BJ (cell line): ENCODE measurements around the gene RIPOR1. TPM values are rescaled to one million over a fixed set of nuclear protein-coding genes. Genes with fewer than 3 reads are reported as not detected.
A peak's percentile ranks its signal among the peaks of the same experiment; 100 is the strongest.

Experiments used
- CTCF ChIA-PET: fragments of 350-600 bp; formaldehyde crosslinking; extraction: SDS; loops from one replicate; lab custom pipeline; 2021; ENCODE audit warnings: antibody characterized with exemption, inconsistent platforms; lab: Yijun Ruan, JAX
- POLR2A ChIA-PET: fragments of 300-600 bp; sonication (Branson Sonifier 250); formaldehyde crosslinking; extraction: SDS; loops from one replicate; lab custom pipeline; 2021; ENCODE audit warnings: antibody characterized with exemption; lab: Charles Lee
- DNase-seq: peaks from one replicate; pipeline ENCODE4 v3.0.0-alpha.2; 2011; ENCODE audit warnings: low read depth
- H3K27me3 ChIP-seq: 2 replicates; pipeline ENCODE4 v1.6.0; 2011; ENCODE audit warnings: low read length; ENCODE audit not compliant: control insufficient read depth, insufficient read depth
- H3K36me3 ChIP-seq: 2 replicates; pipeline ENCODE4 v1.5.1; 2011; ENCODE audit warnings: low read length; ENCODE audit not compliant: control insufficient read depth, insufficient read depth
- H3K4me3 ChIP-seq: 2 replicates; pipeline ENCODE4 v1.5.1; 2011; ENCODE audit warnings: low read depth, mild to moderate bottlenecking, control low read depth, low read length
- polyA minus RNA-seq: library from RNA; depleted of rRNA, polyadenylated mRNA; stranded (reverse); fragments of >200 nt; gene quantifications from 2 replicates; pipeline ENCODE4 v1.2.3, GENCODE V29; 2011; rRNA and poly(A)+ RNA removed
- polyA plus RNA-seq: library from polyadenylated mRNA; depleted of rRNA; stranded (reverse); fragments of >200 nt; gene quantifications from 2 replicates; pipeline ENCODE4 v1.2.3, GENCODE V29; 2011; rRNA removed
- TF ChIP-seq, protein P1 (sequence below): IDR thresholded peaks from 2 replicates; pipeline ENCODE4 v1.5.1; 2011; ENCODE audit warnings: low read depth, mild to moderate bottlenecking, control low read depth, inconsistent platforms, low read length, moderate library complexity; ENCODE audit not compliant: insufficient read depth

Gene RIPOR1
- polyA plus RNA-seq (7.4 and 12.7 TPM in 2 replicates), polyA minus RNA-seq (14.6 and 27.2 TPM in 2 replicates)

GRCh38 chr16:67528222-67528869 is at the start of gene RIPOR1:
Gene RIPOR1, plus strand, starts transcription at chr16:67528829. Its CDS starts 9,618 bp downstream, at chr16:67538447.
- no peak for DNase-seq
- TF ChIP-seq, protein P1, sequence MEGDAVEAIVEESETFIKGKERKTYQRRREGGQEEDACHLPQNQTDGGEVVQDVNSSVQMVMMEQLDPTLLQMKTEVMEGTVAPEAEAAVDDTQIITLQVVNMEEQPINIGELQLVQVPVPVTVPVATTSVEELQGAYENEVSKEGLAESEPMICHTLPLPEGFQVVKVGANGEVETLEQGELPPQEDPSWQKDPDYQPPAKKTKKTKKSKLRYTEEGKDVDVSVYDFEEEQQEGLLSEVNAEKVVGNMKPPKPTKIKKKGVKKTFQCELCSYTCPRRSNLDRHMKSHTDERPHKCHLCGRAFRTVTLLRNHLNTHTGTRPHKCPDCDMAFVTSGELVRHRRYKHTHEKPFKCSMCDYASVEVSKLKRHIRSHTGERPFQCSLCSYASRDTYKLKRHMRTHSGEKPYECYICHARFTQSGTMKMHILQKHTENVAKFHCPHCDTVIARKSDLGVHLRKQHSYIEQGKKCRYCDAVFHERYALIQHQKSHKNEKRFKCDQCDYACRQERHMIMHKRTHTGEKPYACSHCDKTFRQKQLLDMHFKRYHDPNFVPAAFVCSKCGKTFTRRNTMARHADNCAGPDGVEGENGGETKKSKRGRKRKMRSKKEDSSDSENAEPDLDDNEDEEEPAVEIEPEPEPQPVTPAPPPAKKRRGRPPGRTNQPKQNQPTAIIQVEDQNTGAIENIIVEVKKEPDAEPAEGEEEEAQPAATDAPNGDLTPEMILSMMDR = peak; percentile 12; the same call in 1 of the 2 replicates
- Histone ChIP-seq H3K27me3 (no peaks in the 10 kb centered on the region), H3K4me3 (peak within 1 kb of the TSS; percentile 77), H3K36me3 (no peaks in the 10 kb centered on the region)
- CTCF ChIA-PET = interaction anchor here (0.7 to 2.9 kb wide), 5 partner anchors 14 to 139 kb away, joined by 5 to 15 read pairs (median 6); partner anchors contain the start of genes C16orf86, CARMIL2, CTCF and ENKD1
- POLR2A ChIA-PET = no interaction called here

GRCh38 chr16:67480833-67481560 is 47.6 kb upstream of the RIPOR1 start, which contains the start of gene ATP6V0D1:
Gene ATP6V0D1, minus strand, starts transcription at chr16:67481157. Its CDS starts 71 bp downstream, at chr16:67481086.
- no peaks in the 10 kb centered on the region for H3K36me3 ChIP-seq
- POLR2A ChIA-PET = interaction anchor here (0.7 kb wide), 1 partner anchor 13 kb away, joined by 3 read pairs; no protein-coding TSS in a partner anchor
- TF ChIP-seq, protein P1 = peak; percentile 87
- DNase-seq = peak; percentile 89
- no peaks in the 10 kb centered on the region for H3K27me3 ChIP-seq
- CTCF ChIA-PET = interaction anchor here (0.6 to 8.8 kb wide), 35 partner anchors 9 to 220 kb away, joined by 3 to 63 read pairs (median 4); partner anchors contain the start of genes C16orf86, CARMIL2, CTCF and ENKD1
- H3K4me3 ChIP-seq = peak within 1 kb of the TSS; percentile 86

- peak overlapping the region; percentile 47 for H3K4me3 ChIP-seq
- DNase-seq = no peak
- no peaks in the 10 kb centered on the region for H3K27me3 ChIP-seq
- CTCF ChIA-PET = interaction anchor here (0.6 to 8.8 kb wide), 29 partner anchors 9 to 221 kb away, joined by 3 to 63 read pairs (median 4); partner anchors contain the start of genes C16orf86, CARMIL2, CTCF and ENKD1
- POLR2A ChIA-PET = interaction anchor here (0.7 kb wide), 1 partner anchor 14 kb away, joined by 3 read pairs; no protein-coding TSS in a partner anchor
- H3K36me3 ChIP-seq = no peaks in the 10 kb centered on the region
- TF ChIP-seq, protein P1 = no peak
Observed at GRCh38 chr16:67481561-67482232, 46.9 kb upstream of the RIPOR1 start.

DNA sequence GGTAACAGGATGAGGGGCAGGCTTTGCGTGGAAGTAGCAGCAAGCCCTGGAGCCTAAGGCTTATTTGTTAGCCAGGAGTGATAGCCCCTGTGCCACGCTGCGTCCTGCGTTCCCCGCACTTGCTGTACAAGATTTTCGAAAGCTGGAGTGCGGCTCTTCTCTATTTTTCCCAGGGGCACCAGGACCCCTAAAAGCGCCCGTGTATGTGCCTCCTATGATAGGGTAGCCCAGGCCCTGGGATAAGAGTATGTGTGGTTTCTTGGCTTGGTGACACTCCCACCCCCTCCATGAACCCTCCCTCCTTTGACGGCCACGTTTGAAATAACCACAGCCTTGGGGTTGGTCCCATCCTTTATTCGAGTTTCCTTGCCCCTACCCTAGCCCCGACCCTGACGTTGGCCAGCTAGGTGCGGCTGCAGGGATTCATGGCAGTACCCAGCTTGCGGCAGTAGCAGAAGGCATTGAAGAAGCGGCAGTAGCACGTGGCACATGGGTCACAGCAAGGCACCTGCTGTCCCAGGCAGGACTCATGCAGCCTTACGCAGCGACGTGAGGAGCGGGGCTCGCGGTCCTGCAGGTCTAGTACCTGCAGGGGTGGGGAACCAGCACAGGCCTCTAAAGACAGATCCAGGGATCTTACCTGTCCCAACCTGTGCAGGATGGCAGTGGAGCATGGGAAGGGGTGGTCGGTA is 46.2 kb upstream of the RIPOR1 start:
- no peak for DNase-seq
- POLR2A ChIA-PET = no interaction called here
- CTCF ChIA-PET = interaction anchor here (0.7 to 8.8 kb wide), 8 partner anchors 8 to 66 kb away, joined by 3 to 63 read pairs (median 6); partner anchors contain the start of gene ZDHHC1
- Histone ChIP-seq H3K27me3 (no peaks in the 10 kb centered on the region), H3K36me3 (no peaks in the 10 kb centered on the region), H3K4me3 (peak overlapping the region; percentile 47; the same call in 1 of the 2 replicates)
- TF ChIP-seq, protein P1 = no peak
